GM15510 (cell line): ENCODE measurements around the gene HYAL3.

Source experiments
- POLR2A ChIP-seq: IDR thresholded peaks from 3 replicates; pipeline ENCODE4 v1.6.1; 2011; ENCODE audit warnings: borderline replicate concordance; ENCODE audit not compliant: insufficient read length; ENCODE audit errors: extremely low read depth

HYAL3 gene

DNA sequence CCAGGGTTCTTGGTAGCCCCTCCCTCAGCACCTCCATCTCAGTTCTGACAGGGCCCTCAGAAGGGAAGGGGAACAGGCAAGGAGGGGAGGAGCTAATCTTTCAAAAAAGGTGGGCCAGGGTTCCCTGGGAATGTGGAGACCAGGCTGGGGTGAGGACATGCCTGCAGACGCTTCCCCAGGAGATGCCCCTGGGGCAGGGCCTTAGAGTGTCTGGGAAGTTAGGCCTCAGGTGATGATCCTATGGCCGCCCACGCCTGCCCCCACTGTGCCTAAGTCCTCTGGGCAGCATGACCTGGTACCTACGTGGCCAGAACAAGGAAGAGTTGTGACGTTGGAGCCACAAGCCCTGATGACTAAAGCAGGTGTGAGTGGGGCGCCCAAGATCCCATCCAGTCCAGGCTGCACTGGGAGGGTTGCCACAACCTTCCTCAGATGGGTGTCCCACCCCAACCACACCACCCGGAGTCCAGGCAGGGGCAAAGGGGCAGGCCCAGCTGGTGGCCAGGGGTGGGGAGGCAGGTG, 34.2 kb downstream of the HYAL3 start:
- TF ChIP-seq POLR2A = no peak

DNA sequence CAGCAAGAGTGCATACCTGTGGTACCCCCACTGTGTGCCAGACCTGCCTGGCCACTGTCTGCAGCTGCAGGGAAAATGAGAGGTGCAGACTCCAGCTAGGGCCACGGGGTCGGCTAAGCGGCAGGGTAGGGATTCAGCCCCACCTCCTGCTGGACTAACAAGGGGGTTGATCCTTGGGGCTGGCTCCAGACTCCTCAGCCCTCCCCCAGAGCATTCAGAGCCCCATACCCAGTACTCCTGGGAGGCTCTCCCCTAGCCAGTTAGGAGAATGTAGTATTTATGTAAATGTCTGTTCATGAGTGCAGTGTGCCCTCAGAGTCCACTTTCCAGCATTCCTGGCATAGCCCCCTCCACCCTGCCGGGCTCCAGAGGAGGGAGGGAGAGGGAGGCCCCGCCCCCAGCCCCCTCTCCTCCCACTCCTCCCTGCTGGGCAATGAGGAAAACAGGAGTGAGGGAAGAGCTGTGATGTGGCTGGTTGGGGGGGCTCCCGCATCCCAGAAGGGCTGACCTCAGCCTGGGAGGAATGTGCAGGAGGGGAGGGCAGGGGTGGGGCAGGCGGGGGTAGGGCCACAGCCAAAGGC, 34.7 kb downstream of the HYAL3 start:
- no peak for TF ChIP-seq POLR2A

DNA sequence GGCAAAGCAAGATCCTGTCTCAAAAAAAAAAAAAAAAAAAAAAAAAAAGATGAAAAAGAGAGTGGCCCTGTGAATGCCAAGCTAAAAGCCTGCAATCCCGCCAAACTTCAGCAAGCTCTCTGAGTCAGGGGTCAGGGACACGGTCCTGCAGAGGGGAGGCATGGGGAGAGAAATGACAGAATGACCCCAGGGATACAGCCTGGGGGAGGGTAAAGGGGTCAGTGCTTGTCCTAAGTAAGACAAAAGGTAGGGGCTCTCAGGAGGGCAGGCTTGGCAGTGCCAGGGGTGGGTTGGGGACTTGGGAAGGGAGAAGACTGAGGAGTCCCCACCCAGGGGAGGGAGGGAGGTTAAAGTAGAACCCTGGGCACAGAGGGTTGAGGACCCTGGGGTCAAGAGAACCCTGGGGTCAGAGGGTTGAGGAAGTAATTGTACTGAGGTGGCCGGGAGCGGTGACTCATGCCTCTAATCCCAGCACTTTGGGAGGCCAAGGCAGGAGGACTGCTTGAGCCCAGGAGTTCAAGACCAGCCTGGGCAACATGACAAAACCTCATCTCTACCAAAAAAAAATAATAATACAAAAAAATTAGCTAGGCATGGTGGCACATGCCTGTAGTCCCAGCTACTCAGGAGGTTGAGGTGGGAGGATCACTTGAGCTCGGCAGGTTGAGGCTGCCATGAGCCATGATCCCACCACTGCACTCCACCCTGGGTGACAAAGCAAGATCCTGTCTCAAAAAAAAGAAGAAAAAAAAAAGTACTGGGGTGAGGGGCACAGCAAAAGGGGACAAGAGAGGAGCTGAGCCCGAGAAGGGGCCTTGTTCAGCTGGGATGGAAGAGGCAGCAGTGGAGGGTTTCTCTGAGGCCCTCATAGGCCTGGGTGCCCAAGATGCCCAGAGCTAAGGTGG, 35.5 kb downstream of the HYAL3 start:
- no peak for TF ChIP-seq POLR2A

DNA sequence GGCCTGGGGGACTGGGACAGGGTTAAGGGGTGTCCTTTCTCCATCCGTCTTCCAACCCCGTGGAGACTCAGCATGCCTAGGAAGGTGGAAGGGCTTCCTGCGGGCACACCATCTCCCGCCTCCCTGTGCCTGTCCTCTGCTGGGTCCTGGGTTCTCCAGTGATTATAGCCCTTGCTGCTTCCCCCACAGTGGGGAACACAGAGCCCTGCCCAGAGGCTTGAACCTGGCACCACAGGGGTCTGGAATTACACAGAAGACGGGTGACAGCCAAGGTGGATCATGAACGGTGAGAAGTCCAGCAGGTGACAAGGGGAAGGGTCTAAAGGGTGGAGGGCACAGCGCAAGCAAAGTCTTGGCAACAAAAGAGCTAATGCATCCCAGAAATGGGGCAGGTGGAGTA, 36.4 kb downstream of the HYAL3 start:
- no peak for TF ChIP-seq POLR2A

DNA sequence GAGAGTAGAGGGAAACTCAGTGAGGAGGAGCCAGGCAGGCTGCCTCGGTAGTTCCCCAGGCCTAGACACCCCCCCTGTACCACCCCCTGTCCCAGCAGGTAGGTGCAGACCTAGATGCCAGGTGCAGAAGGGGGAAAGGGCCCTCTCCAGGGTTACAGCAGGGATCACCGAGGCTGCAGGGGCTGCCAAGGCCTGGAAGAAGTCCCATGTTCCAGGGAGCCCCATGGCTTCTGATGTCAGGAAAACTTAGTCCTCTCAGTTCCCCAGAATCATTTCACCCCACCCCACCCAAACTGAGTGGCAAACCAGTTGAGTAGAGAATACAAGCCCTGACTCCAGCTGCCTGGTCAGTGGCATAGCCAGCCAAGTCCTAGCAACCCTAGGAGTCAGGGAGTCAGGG, 37.7 kb downstream of the HYAL3 start:
- no peak for TF ChIP-seq POLR2A

DNA sequence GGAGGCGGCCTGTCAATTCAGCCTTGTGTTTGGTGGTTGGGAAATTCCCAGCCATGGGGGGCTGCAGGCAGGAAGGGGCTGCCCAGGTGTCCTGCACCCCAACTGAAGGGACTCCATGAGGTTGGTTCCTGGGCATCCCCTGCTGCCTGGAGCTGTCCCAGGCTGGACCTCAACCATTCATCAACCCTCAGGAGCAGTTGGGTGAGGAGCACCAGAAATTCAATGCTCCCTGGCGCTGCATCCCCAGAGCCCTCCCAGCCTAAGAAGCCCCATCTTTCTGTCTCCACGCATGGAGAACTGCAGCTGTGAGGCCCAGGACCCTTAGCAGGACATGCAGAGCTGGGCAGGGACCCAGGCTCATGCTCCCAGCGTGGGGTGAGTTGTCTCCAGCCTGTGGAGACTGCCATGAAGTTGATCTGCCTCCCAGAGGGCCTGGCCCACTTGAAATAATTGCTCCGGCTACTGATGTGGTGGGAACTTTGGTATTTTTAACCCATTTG, 38.2 kb downstream of the HYAL3 start:
- no peak for TF ChIP-seq POLR2A

DNA sequence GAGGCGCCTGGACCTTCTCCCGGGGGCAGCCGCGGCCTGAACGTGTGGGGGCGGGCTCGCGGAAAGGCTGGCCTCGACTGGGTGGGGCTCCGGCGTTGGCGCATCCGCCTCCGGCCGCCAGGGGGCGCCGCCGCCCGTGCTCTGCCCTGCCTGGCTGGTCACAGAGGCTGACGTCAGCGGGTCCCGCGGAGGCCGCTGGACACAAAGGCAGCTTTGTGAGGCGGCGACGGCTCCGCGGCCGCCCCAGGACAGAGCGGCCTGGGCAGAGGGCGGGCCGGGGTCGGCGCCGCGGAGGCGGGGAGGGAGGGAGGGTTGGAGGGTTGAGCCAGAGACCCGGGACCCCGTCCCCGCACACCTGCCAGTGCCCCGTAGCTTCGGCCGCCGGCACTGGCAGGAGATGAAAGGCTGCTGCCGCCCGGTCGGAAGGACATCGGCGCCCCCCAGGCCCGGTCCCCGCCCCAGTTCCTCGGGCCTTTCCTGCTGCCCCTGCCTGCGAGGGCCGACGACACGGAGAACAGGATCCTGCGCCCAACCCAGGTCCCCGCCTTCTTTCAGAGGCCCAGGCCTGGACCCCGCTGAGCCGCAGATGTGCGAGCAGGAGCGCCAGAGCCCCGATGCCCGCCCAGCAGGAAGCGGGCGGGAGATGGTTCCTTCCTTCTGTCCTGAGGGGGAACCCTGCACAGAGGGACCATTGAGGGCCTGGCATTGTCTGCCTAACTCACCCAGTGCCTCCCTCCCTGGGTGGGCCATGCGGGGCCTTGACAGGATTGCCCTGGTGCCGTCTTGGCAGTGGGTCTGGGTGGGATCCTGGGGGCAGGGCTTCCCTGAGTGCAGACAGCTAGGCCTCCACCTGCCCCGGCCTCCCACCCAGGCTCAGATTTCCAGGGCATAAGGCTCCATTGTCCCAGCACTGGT, 38.9 kb downstream of the HYAL3 start:
- TF ChIP-seq POLR2A = peak; percentile 65

DNA sequence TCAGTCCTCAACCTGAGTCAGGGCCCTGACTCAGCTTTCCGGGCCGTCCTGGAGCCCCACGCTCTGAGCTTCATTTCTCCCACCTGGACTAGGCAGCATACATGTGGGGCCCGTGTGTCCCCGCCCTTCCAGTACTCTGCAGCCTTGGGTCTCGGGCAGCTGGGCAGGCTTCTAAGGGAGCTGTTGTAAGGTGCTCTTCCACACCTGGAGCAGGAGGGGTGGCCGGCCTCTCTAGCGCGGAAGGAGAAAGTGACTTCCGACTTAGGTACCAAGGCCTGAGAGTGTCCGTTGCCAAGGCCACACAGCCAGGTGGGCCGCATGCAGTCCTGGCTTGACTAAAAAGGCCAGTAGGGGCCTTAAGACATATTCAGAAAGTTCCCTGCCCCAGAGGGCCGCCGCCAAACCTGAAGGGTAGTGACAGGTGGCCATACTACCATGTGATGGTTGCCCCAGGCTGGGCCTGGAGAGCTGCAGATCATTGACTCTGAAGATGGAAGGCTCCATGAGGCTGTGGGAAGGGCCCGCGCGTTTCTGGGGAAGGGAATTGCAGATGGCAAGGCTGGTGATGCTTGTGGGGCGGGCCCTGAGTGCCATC, 39.7 kb downstream of the HYAL3 start:
- no peak for TF ChIP-seq POLR2A

DNA sequence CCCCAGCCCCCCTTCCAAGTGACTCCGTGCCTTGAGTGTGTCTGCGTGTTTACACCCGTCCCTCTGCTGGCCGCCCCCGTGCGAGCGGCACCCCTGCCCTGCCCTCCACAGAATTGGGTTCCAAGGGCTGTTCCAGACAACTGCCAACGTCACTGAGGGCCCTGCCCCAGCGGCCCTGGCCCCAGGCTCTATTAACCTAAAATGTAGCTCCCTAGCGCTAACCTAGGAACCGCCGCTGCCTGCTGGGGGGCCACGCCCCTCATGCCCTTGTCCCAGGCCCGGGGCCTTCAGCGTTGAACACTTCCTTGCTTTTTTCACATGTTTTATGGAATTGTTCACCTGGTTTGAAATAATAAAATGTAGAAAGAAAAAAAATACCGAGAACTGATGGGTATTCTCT, 40.2 kb downstream of the HYAL3 start:
- no peak for TF ChIP-seq POLR2A

DNA sequence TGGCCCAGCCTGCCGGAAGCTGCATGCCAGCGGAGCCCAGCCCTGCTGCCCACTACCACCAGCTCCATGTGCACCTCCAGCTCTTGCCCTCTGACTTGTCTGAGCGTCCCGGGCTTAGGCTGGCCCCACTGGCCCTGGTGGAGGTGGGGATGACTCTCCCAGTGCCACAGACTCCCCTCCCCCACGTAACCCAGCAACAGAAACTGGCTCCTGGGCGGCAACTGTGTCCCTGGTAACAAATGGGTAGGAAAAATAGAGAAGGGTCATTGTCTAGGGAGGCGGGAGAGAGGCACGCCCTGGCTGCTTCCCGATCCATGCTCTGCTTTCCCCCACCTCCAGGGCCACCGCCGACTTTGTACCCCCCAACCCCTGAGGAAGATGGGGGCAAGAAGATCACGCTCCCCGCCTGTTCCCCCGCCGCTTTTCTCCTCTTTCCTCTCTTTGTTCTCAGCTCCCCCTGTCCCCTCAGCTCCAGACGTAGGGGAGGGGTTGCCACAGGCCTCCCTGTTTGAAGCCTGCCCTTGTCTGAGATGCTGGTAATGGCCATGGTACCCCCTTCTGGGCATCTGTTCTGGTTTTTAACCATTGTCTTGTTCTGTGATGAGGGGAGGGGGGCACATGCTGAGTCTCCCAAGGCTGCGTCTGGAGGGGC, 41.0 kb downstream of the HYAL3 start:
- no peak for TF ChIP-seq POLR2A

DNA sequence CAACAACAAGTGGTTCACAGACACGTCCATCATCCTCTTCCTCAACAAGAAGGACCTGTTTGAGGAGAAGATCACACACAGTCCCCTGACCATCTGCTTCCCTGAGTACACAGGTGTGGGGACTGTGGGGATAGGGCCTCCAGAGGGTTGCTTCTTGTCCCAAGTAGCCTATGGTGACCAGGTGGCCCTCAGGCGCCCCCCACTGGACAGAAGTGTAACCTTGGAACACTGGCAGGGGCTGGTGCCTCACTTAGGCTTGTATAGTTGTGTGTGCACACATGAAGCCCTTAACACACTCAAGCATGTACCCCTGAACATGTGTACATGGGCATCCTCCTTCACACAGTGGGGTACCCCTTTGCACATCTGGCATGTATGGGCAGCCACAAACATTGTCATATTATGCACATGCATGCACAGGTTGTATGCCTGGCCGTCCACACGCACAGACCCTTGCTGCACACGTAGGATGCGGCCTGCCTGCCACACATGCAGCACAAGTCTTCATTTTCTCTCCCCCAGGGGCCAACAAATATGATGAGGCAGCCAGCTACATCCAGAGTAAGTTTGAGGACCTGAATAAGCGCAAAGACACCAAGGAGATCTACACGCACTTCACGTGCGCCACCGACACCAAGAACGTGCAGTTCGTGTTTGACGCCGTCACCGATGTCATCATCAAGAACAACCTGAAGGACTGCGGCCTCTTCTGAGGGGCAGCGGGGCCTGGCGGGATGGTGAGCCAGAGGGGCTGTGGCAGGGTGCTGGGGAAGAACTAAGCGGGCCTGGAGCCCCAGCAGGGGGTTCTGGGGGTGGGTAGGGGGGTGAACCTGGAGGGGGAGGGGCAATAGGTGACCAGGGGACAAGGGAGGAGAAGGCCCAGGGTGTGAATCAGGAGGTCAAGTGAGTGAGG, 42.0 kb downstream of the HYAL3 start:
- no peak for TF ChIP-seq POLR2A

DNA sequence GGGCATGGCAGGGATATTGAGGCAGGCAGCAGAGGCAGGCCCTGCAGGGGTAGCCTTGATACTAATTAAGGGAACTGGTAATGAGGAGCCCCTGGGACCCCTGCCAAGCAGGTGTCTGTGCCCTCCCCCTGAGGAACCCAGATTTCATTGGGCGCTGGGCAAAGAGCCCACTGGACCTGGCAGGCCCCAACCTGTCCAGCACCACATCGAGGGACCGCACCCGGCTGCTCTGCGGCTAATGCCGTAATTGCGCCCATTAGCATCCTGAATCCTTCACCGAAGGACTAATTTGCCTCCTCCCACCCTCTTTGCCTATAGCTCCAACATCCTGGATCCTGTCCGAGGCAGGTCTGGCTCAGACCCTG, 44.0 kb downstream of the HYAL3 start:
- TF ChIP-seq POLR2A = no peak
